CD4-positive, alpha-beta memory T cell (primary cell): ENCODE data around the gene ZNF688. TPM values are rescaled to one million over a fixed set of nuclear protein-coding genes. Genes with fewer than 3 reads are reported as not detected.
"Not testable (repeated sequence)": the region's sequence is repeated elsewhere in the genome, so short reads cannot be mapped to it uniquely, and the experiment has no call there.

Experiments used
- CTCF ChIA-PET: fragments of 350-600 bp; sonication (Branson Sonifier 250); formaldehyde crosslinking; loops from one replicate; lab custom pipeline; 2021; ENCODE audit warnings: inconsistent platforms; ENCODE audit not compliant: partially characterized antibody; lab: Charles Lee
- POLR2A ChIA-PET: fragments of 350-600 bp; sonication (Branson Sonifier 250); formaldehyde crosslinking; loops from one replicate; lab custom pipeline; 2021; ENCODE audit not compliant: partially characterized antibody; lab: Charles Lee
- DNase-seq, 5 donors: peaks; one replicate each; pipeline versions ENCODE4 v3.0.0 to v3.0.0-alpha.2; 2020 to 2022; ENCODE audit warnings: mixed read lengths in 1 of 5
- H3K27ac ChIP-seq: one replicate; pipeline ENCODE4 v1.7.0; 2013; ENCODE audit warnings: low read depth, low read length
- H3K27me3 ChIP-seq: 2 replicates; pipeline ENCODE4 v1.7.0; 2013; ENCODE audit warnings: mild to moderate bottlenecking, low read length, moderate library complexity; ENCODE audit not compliant: insufficient read depth
- H3K36me3 ChIP-seq: 2 replicates; pipeline ENCODE4 v1.7.0; 2013; ENCODE audit warnings: mild to moderate bottlenecking, low read length, moderate library complexity; ENCODE audit not compliant: insufficient read depth
- H3K4me1 ChIP-seq: 2 replicates; pipeline ENCODE4 v1.7.0; 2013; ENCODE audit warnings: mild to moderate bottlenecking, low read length, moderate library complexity; ENCODE audit not compliant: insufficient read depth
- H3K4me3 ChIP-seq, 2 donors: one replicate each; pipeline ENCODE4 v1.7.0; 2013; ENCODE audit warnings: low read length in 2 of 2, mild to moderate bottlenecking in 1 of 2
- H3K9me3 ChIP-seq, 2 donors: one replicate each; pipeline ENCODE4 v1.7.0; 2013; ENCODE audit warnings: low read length in 2 of 2, control low read depth in 1 of 2; ENCODE audit not compliant: control insufficient read depth in 1 of 2
- H3K27ac Mint-ChIP-seq, 7 donors: one replicate each; pipeline ENCODE4 v1.8.0; 2020 to 2021; ENCODE audit warnings: mixed read lengths in 7 of 7, mild to moderate bottlenecking in 6 of 7, inconsistent platforms in 3 of 7, moderate library complexity in 3 of 7
- H3K27me3 Mint-ChIP-seq, 2 donors: one replicate each; pipeline ENCODE4 v1.8.0; 2020 to 2021; ENCODE audit warnings: mixed read lengths in 2 of 2
- H3K36me3 Mint-ChIP-seq, 2 donors: one replicate each; pipeline ENCODE4 v1.8.0; 2020 to 2021; ENCODE audit warnings: mixed read lengths in 2 of 2, inconsistent platforms in 1 of 2, mild to moderate bottlenecking in 1 of 2
- H3K4me1 Mint-ChIP-seq, 4 donors: one replicate each; pipeline ENCODE4 v1.8.0; 2020 to 2021; ENCODE audit warnings: mixed read lengths in 4 of 4, mild to moderate bottlenecking in 1 of 4
- H3K4me3 Mint-ChIP-seq, 8 donors: one replicate each; pipeline ENCODE4 v1.8.0; 2020 to 2021; ENCODE audit warnings: mixed read lengths in 8 of 8, mild to moderate bottlenecking in 7 of 8, moderate library complexity in 6 of 8, inconsistent platforms in 3 of 8
- H3K9me3 Mint-ChIP-seq, 8 donors: one replicate each; pipeline ENCODE4 v1.8.0; 2020 to 2021; ENCODE audit warnings: mixed read lengths in 8 of 8, mild to moderate bottlenecking in 5 of 8, inconsistent platforms in 3 of 8, moderate library complexity in 1 of 8
- intact Hi-C: fragments of 100-400 bp; cut with micrococcal nuclease; formaldehyde crosslinking; loops from one replicate; pipeline ENCODE4 v1.15.1; 2023
- polyA plus RNA-seq, 2 donors: library from polyadenylated mRNA; unstranded; fragments of 300-500 nt; fragmentation: Illumina TruSeq; gene quantifications; one replicate each; pipeline ENCODE4 v1.2.3, GENCODE V29; 2021
- total RNA-seq, 2 experiments: library from RNA; stranded (reverse); gene quantifications; one replicate each; pipeline ENCODE4 v1.2.3, GENCODE V29; 2021

ZNF688 gene
- total and polyA plus RNA-seq, 4 experiments from 2014 or later, result 21.4 to 33.8 (median 27.2) TPM

GRCh38 chr16:30543067-30543466 is 28.4 kb downstream of the ZNF688 start:
- no peak overlapping the region for H3K4me3 Mint-ChIP-seq
- Histone ChIP-seq H3K4me3 (no peak overlapping the region), H3K9me3 (no peaks in the 10 kb centered on the region), H3K36me3 (no peaks in the 10 kb centered on the region), H3K4me1 (no peaks in the 10 kb centered on the region), H3K27ac (no peak overlapping the region), H3K27me3 (no peaks in the 10 kb centered on the region)
- H3K36me3 Mint-ChIP-seq, result no peaks in the 10 kb centered on the region
- H3K27ac Mint-ChIP-seq, result no peak overlapping the region
- H3K4me1 Mint-ChIP-seq, result peaks cover 0 to 4% (median 0%) of the 10 kb centered on the region in 4 donors
- DNase-seq, result no peak
- intact Hi-C loops, result no loop called here
- no peaks in the 10 kb centered on the region for H3K27me3 Mint-ChIP-seq
- ChIA-PET POLR2A (interaction anchor here (1.1 to 1.9 kb wide), 2 partner anchors 12 to 15 kb away, joined by 3 to 8 read pairs; partner anchors contain the start of gene ZNF764), CTCF (interaction anchor here (1.0 to 3.6 kb wide), 2 partner anchors 8 to 9 kb away, joined by 4 to 13 read pairs; partner anchors contain the start of gene ZNF747)
- H3K9me3 Mint-ChIP-seq, result no peaks in the 10 kb centered on the region

- H3K27me3 Mint-ChIP-seq, result no peaks in the 10 kb centered on the region
- peaks cover 0 to 2% of the 10 kb centered on the region in 2 donors for H3K36me3 Mint-ChIP-seq
- DNase-seq, result no peak
- no peaks in the 10 kb centered on the region for H3K9me3 Mint-ChIP-seq
- H3K27ac Mint-ChIP-seq, result no peak overlapping the region
- CTCF ChIA-PET, result interaction anchor here (0.5 to 1.2 kb wide), 2 partner anchors 10 to 112 kb away, joined by 3 to 4 read pairs; partner anchors contain the start of gene DCTPP1
- H3K27ac ChIP-seq, result no peak overlapping the region
- peaks cover 0 to 5% (median 4%) of the 10 kb centered on the region in 4 donors for H3K4me1 Mint-ChIP-seq
- no peak overlapping the region for H3K4me3 ChIP-seq
- no peaks in the 10 kb centered on the region for H3K9me3 ChIP-seq
- intact Hi-C loops, result no loop called here
- no peaks in the 10 kb centered on the region for H3K27me3 ChIP-seq
- H3K36me3 ChIP-seq, result no peaks in the 10 kb centered on the region
- H3K4me1 ChIP-seq, result no peaks in the 10 kb centered on the region
- POLR2A ChIA-PET, result interaction anchor here (1.0 to 1.3 kb wide), 2 partner anchors 16 to 124 kb away, joined by 3 to 5 read pairs; no protein-coding TSS in a partner anchor
- no peak overlapping the region for H3K4me3 Mint-ChIP-seq
Observed at GRCh38 chr16:30541502-30542329, 29.8 kb downstream of the ZNF688 start.

GRCh38 chr16:30540916-30541464 is 30.5 kb downstream of the ZNF688 start:
- H3K27ac Mint-ChIP-seq, H3K36me3 ChIP-seq, H3K4me3 ChIP-seq, intact Hi-C loops, H3K4me3 Mint-ChIP-seq, H3K27ac ChIP-seq, H3K4me1 ChIP-seq, H3K27me3 Mint-ChIP-seq, DNase-seq, H3K9me3 Mint-ChIP-seq, H3K36me3 Mint-ChIP-seq, CTCF ChIA-PET, H3K27me3 ChIP-seq, H3K9me3 ChIP-seq: not testable (repeated sequence)
- POLR2A ChIA-PET, result interaction anchor here (1.0 to 1.3 kb wide), 2 partner anchors 17 to 123 kb away, joined by 3 to 5 read pairs; no protein-coding TSS in a partner anchor
- H3K4me1 Mint-ChIP-seq, result peaks cover 4 to 12% (median 9%) of the 10 kb centered on the region in 4 donors

- H3K36me3 ChIP-seq, H3K27me3 Mint-ChIP-seq, H3K36me3 Mint-ChIP-seq, H3K27ac Mint-ChIP-seq, DNase-seq, H3K4me3 Mint-ChIP-seq, CTCF ChIA-PET, intact Hi-C loops, H3K27ac ChIP-seq, H3K9me3 Mint-ChIP-seq, H3K4me3 ChIP-seq, H3K9me3 ChIP-seq, H3K27me3 ChIP-seq: not testable (repeated sequence)
- peaks cover 14% of the 10 kb centered on the region for H3K4me1 ChIP-seq
- H3K4me1 Mint-ChIP-seq, result peaks cover 9 to 21% (median 15%) of the 10 kb centered on the region in 4 donors
- POLR2A ChIA-PET, result interaction anchor here (1.3 to 1.4 kb wide), 2 partner anchors 18 to 122 kb away, joined by 5 read pairs; partner anchors contain the start of gene ZNF764
Observed at GRCh38 chr16:30539986-30540526, 31.5 kb downstream of the ZNF688 start.

GRCh38 chr16:30539000-30539964 is 32.2 kb downstream of the ZNF688 start:
- Histone ChIP-seq H3K27ac (no peak overlapping the region), H3K36me3 (no peaks in the 10 kb centered on the region), H3K27me3 (no peaks in the 10 kb centered on the region), H3K9me3 (no peaks in the 10 kb centered on the region), H3K4me3 (no peak overlapping the region), H3K4me1 (peaks cover 15% of the 10 kb centered on the region)
- Mint-ChIP-seq H3K27ac (peak overlapping the region in 3 of 7 donors; percentile 4 to 60 (median 32)), H3K9me3 (no peaks in the 10 kb centered on the region), H3K27me3 (no peaks in the 10 kb centered on the region), H3K4me3 (no peak overlapping the region), H3K36me3 (peaks cover 0 to 8% of the 10 kb centered on the region in 2 donors), H3K4me1 (peaks cover 9 to 26% (median 16%) of the 10 kb centered on the region in 4 donors)
- intact Hi-C loops, result no loop called here
- CTCF ChIA-PET, result interaction anchor here (0.8 kb wide), 1 partner anchor 12 kb away, joined by 3 read pairs; no protein-coding TSS in a partner anchor
- POLR2A ChIA-PET, result interaction anchor here (1.4 kb wide), 1 partner anchor 19 kb away, joined by 5 read pairs; the partner anchor contains the start of gene ZNF764
- DNase-seq, result no peak

- H3K27me3 Mint-ChIP-seq, H3K4me3 ChIP-seq, H3K36me3 ChIP-seq, H3K27me3 ChIP-seq, DNase-seq, H3K9me3 Mint-ChIP-seq, H3K36me3 Mint-ChIP-seq, intact Hi-C loops, H3K9me3 ChIP-seq, H3K27ac ChIP-seq: not testable (repeated sequence)
- H3K27ac Mint-ChIP-seq, result peak overlapping the region; percentile 94 to 99 (median 97)
- POLR2A ChIA-PET, result interaction anchor here (0.9 to 11.1 kb wide), 18 partner anchors 9 to 161 kb away, joined by 3 to 457 read pairs (median 19); partner anchors contain the start of genes DCTPP1, FBRS, ITGAL and ZNF688
- H3K4me3 Mint-ChIP-seq, result peak overlapping the region; percentile 21 to 99 (median 90)
- H3K4me1 Mint-ChIP-seq, result peaks cover 10 to 33% (median 20%) of the 10 kb centered on the region in 4 donors
- H3K4me1 ChIP-seq, result peaks cover 27% of the 10 kb centered on the region
- CTCF ChIA-PET, result interaction anchor here (0.8 to 4.7 kb wide), 19 partner anchors 8 to 114 kb away, joined by 3 to 101 read pairs (median 10); partner anchors contain the start of genes DCTPP1, PRR14, ZNF688 and ZNF764
Observed at GRCh38 chr16:30536391-30537024, 35.0 kb downstream of the ZNF688 start.
